Measurements from ENCODE around the gene CD99. TPM values are rescaled to one million over a fixed set of nuclear protein-coding genes. Genes with fewer than 3 reads are reported as not detected.
A peak's percentile ranks its signal among the peaks of the same experiment; 100 is the strongest.
"Not testable (repeated sequence)": the region's sequence is repeated elsewhere in the genome, so short reads cannot be mapped to it uniquely, and the experiment has no call there.

The CD99 gene
- total RNA-seq, 2 donors from 2014 or later, result 64.1 to 158 TPM

- Mint-ChIP-seq H3K9me3 (no peaks in the 10 kb centered on the region), H3K36me3 (peaks cover 0 to 5% of the 10 kb centered on the region in 2 donors), H3K27ac (peak overlapping the region; percentile 42 to 77)
- no peak for ATAC-seq
- no peak for DNase-seq (ENCODE audit: low spot score in 2 of 2)
These were observed 25.4 kb upstream of the CD99 start for GRCh38 chrX:2665387-2666304.

- no peak for ATAC-seq
- no peaks in the 10 kb centered on the region for H3K9me3 Mint-ChIP-seq
These were observed 24.6 kb upstream of the CD99 start for GRCh38 chrX:2666491-2666890.

GRCh38 chrX:2670978-2671377, 20.1 kb upstream of the CD99 start:
- peaks cover 0 to 2% of the 10 kb centered on the region in 2 donors for H3K36me3 Mint-ChIP-seq
- DNase-seq (ENCODE audit: low spot score in 2 of 2) (no peak), ATAC-seq (no peak)
- no peak overlapping the region for H3K27ac Mint-ChIP-seq
- H3K9me3 Mint-ChIP-seq, result no peaks in the 10 kb centered on the region

More at GRCh38 chrX:2666491-2666890, 24.6 kb upstream of the CD99 start:
- Mint-ChIP-seq H3K36me3 (peaks cover 0 to 5% of the 10 kb centered on the region in 2 donors), H3K27ac (no peak overlapping the region)
- DNase-seq (ENCODE audit: low spot score in 2 of 2), result no peak

GRCh38 chrX:2672084-2672483, 19.0 kb upstream of the CD99 start:
- DNase-seq (ENCODE audit: low spot score in 2 of 2) (no peak), ATAC-seq (no peak)
- Mint-ChIP-seq H3K36me3 (no peaks in the 10 kb centered on the region), H3K9me3 (no peaks in the 10 kb centered on the region), H3K27ac (no peak overlapping the region)

GRCh38 chrX:2673611-2674010, 17.5 kb upstream of the CD99 start:
- H3K9me3 Mint-ChIP-seq, result no peaks in the 10 kb centered on the region
- no peaks in the 10 kb centered on the region for H3K36me3 Mint-ChIP-seq
- H3K27ac Mint-ChIP-seq, result peak overlapping the region in 1 of 2 donors; percentile 85
- no peak for DNase-seq (ENCODE audit: low spot score in 2 of 2)
- no peak for ATAC-seq

- ATAC-seq; H3K36me3 Mint-ChIP-seq; DNase-seq (ENCODE audit: low spot score in 2 of 2); H3K9me3 Mint-ChIP-seq; H3K27ac Mint-ChIP-seq: not testable (repeated sequence)
These were observed 15.4 kb upstream of the CD99 start for GRCh38 chrX:2675657-2676200.

- peaks cover 0 to 6% of the 10 kb centered on the region in 2 donors for H3K36me3 Mint-ChIP-seq
- DNase-seq (ENCODE audit: low spot score in 2 of 2), result no peak
- ATAC-seq, result no peak
- H3K9me3 Mint-ChIP-seq, result peaks cover 7 to 11% of the 10 kb centered on the region in 2 donors
- no peak overlapping the region for H3K27ac Mint-ChIP-seq
These were observed 14.1 kb upstream of the CD99 start for GRCh38 chrX:2676794-2677675.

GRCh38 chrX:2677764-2678163, 13.3 kb upstream of the CD99 start:
- ATAC-seq (no peak), DNase-seq (ENCODE audit: low spot score in 2 of 2) (no peak)
- Mint-ChIP-seq H3K9me3 (peaks cover 7 to 11% of the 10 kb centered on the region in 2 donors), H3K27ac (no peak overlapping the region), H3K36me3 (peaks cover 0 to 6% of the 10 kb centered on the region in 2 donors)

- ATAC-seq (no peak), DNase-seq (ENCODE audit: low spot score in 2 of 2) (no peak)
- H3K36me3 Mint-ChIP-seq, result peaks cover 0 to 6% of the 10 kb centered on the region in 2 donors
- peaks cover 7 to 11% of the 10 kb centered on the region in 2 donors for H3K9me3 Mint-ChIP-seq
- no peak overlapping the region for H3K27ac Mint-ChIP-seq
These were observed 12.5 kb upstream of the CD99 start for GRCh38 chrX:2678583-2678982.

- ATAC-seq, result no peak
- Mint-ChIP-seq H3K27ac (no peak overlapping the region), H3K36me3 (peaks cover 0 to 6% of the 10 kb centered on the region in 2 donors), H3K9me3 (peaks cover 7 to 11% of the 10 kb centered on the region in 2 donors)
- DNase-seq (ENCODE audit: low spot score in 2 of 2), result no peak
These were observed 11.3 kb upstream of the CD99 start for GRCh38 chrX:2679534-2680485.

GRCh38 chrX:2680486-2681348, 10.4 kb upstream of the CD99 start:
- peaks cover 0 to 6% of the 10 kb centered on the region in 2 donors for H3K36me3 Mint-ChIP-seq
- H3K9me3 Mint-ChIP-seq, result peaks cover 7 to 11% of the 10 kb centered on the region in 2 donors
- no peak overlapping the region for H3K27ac Mint-ChIP-seq
- no peak for DNase-seq (ENCODE audit: low spot score in 2 of 2)
- ATAC-seq, result no peak

GRCh38 chrX:2682565-2683177, 8.4 kb upstream of the CD99 start:
- DNase-seq (ENCODE audit: low spot score in 2 of 2) (no peak), ATAC-seq (no peak)
- H3K36me3 Mint-ChIP-seq, result peaks cover 0 to 6% of the 10 kb centered on the region in 2 donors
- H3K9me3 Mint-ChIP-seq, result peaks cover 7 to 11% of the 10 kb centered on the region in 2 donors
- no peak overlapping the region for H3K27ac Mint-ChIP-seq

GRCh38 chrX:2684256-2684655, 6.8 kb upstream of the CD99 start:
- no peak overlapping the region for H3K27ac Mint-ChIP-seq
- peaks cover 0 to 6% of the 10 kb centered on the region in 2 donors for H3K36me3 Mint-ChIP-seq
- H3K9me3 Mint-ChIP-seq, result peaks cover 7 to 11% of the 10 kb centered on the region in 2 donors
- DNase-seq (ENCODE audit: low spot score in 2 of 2) (no peak), ATAC-seq (no peak)

- peaks cover 4 to 5% of the 10 kb centered on the region in 2 donors for H3K9me3 Mint-ChIP-seq
- ATAC-seq (no peak), DNase-seq (ENCODE audit: low spot score in 2 of 2) (no peak)
- H3K36me3 Mint-ChIP-seq, result peaks cover 0 to 3% of the 10 kb centered on the region in 2 donors
- H3K27ac Mint-ChIP-seq, result no peak overlapping the region
These were observed 5.2 kb upstream of the CD99 start for GRCh38 chrX:2685886-2686285.
